Kasumi-1 (cell line): ENCODE results near the gene SPAG16.
A peak's percentile ranks its signal among the peaks of the same experiment; 100 is the strongest.
"Not testable (repeated sequence)": the region's sequence is repeated elsewhere in the genome, so short reads cannot be mapped to it uniquely, and the experiment has no call there.

Experiments used
- DNase-seq, 2 experiments: peaks; one replicate each; lab custom pipeline; 2025; lab: John Stamatoyannopoulos, UW

The SPAG16 gene

DNA sequence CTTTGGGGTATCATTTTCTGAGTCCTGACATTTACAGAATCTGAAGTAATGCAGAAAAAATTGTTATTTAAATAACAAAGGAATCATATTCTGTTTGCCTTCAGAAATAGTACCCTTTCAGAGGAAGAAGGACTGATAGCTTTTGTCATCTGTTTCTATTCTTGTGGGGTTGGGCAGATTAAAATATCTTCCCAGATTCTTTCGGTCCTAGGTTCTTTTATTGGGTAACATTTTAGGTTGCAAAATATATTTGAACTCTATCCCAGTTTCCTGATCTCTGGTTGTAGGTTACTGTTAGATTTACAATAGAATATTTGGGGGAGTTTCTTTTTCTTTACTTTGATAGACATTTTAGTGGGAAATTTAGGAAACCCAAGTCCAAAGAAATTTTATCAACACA is 550.5 kb downstream of the SPAG16 start:
- no peak for DNase-seq

DNA sequence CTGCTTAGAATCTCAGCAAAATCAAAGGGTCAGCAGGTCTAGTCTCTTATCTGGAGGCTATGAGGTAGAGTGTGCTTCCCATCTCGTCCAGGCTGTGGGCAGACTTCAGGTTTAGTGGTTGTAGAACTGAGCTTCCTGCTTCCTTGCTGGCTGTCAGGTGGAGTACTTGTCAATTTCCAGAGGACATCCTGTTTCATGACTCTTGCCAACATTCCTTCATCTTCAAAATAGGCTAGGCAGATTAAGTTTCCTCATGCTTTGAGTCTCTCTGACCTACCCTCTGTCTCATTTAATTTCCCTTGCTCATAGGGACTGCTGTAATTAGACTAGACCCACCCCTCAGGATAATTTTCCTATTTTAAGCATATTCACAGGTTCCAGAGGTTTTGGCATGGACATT is 562.6 kb downstream of the SPAG16 start:
- no peak for DNase-seq

DNA sequence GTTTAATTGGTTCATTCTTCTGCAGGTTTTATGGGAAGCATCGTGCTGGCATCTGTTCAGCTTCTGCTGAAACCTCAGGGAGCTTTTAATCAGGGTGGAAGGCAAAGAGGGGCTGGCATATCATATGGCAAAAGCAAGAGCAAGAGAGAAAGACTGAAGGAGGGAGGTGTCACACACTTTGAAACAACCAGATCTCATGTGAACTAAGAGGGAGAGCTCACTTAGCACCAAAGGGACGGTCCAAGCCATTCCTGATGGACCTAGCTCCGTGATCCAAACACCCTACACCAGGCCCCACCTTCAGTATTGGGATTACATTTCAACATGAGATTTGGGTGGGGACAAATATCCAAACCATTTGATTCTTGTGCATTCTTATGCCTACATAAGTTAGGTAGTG is 563.1 kb downstream of the SPAG16 start:
- no peak for DNase-seq

DNA sequence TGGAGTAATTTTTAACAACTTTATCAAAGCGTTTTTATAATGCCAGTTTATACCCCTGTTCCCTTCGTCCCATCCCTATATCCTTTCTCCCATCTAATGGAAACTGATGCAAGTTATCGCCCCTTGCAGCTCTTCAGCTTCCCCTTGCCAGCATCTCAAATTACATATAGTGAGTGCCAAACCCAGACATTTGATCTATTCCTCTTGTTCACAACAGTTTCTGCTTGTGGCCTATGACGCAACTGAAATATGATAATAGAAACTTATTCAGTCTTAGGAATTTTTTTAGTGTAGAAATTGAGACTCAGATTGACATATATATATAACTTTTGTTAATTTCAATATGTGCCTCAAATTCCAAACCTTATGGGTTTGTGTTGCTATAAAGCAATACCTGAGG is 564.4 kb downstream of the SPAG16 start:
- no peak for DNase-seq

DNA sequence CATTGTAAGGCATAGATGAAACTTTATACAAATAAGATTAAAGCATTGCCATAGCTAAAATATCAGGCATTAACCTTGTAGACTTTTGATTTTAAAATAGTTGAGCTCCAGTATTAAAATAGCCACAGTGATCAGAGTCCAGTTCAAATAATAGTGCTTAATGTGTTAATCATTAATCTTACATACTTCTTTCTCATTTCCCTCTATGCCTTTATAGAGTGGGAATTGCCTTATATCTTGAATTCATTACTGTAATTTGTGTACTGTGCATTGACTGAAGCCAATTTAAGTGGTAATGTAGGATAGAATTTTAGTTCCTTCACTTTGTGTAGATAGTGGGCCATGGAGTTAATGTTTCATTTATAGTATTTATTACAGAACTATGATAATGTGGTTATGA is 577.4 kb downstream of the SPAG16 start:
- no peak for DNase-seq

DNA sequence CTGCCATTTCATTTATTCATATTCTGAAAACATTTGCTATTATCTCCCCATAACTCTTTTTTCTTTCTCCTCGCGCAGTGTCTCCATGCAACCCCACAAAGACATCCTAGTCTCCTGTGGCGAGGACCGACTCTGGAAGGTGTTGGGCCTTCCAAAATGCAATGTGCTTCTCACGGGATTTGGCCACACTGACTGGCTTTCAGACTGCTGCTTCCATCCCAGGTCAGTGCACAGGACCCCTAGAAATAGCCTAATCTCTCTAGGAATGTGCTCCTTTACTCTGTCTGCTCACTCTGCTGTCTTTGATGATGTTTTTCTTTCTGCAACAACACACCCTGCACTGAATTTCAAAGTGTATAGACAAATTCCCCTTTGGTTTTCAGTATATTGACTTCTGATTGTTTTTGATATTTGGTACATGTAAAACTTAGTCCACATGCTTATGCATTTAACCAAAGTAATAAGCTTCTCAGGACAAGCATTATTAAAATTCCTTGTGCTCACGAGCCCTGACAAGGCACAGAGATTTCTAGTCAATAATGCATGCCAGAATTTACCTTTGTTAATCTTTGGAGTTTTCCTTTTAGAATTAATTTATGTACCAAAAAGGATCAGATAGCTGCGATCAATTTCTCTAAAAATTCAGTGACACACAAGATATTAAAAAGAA is 578.3 kb downstream of the SPAG16 start:
- DNase-seq: no peak

DNA sequence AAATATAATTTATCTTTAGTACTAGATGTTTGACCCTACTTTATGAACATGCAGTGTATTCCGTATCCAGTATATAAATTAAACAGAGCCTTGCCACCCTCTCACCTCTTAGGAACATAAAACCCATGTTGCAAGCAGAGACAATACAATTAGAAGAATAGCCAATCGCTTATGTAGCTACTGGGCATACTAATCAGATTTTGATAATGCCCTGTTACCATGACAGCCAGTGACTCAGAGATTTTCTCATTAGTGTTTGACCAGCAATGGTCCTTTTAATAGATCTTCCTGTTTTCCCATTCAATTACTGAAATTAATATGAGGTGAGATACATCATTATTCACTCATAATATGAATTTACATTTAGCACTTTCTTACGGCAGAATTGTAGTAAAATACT is 579.3 kb downstream of the SPAG16 start:
- no peak for DNase-seq

DNA sequence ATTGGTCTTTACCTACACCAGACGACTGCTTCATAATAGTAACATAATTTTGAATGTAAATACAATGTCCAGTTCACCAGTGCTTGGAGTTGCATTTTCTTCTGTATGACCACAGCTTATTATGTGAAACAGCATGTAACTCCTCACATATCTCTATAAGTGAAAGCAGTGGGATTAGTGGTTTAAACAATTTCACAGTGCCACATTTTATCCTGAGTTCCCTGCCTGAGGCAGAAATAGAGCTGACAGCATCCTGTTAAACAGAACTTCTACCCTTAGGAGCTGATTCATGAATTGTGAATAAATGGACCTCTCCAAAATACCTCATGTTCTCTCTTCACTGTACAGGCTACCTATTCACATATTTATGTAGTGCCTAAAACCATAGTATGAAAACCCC is 584.3 kb downstream of the SPAG16 start:
- DNase-seq: no peak

DNA sequence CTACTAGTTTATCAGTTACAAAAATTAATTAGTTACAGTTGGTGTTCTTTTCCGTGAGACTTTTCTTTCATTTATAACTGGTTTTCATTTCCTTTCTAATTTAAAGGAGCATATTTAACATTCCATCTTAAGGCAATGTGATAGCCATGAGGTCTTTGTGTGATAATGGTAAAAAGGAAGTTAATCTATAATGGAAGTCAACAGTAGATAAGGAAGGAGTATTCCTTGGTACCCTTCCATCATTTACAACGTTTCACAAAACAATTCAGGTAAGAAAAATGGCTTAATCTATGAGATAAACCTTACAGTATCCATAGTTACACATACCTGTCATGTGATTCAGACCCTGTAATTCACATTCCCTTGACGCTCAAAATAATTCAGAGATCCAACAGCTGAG is 601.2 kb downstream of the SPAG16 start:
- no peak for DNase-seq

DNA sequence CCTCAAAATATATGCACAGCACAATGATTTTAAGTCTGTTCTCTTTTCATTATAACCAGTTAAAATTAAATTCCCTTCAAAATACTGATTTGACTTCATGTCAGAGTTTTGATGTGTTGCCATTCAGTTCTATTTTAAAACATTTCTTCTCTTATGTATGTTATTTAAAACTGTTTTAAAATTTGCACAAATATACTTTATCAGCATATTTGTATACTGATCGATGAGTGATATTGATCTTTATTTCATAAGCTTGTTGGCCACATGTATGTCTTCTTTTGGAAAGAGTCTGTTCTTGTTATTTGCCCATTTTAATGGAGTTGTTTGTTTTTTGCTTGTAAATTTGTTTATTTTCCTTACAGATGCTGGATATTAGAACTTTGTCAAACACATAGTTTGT is 630.2 kb downstream of the SPAG16 start:
- no peak for DNase-seq

DNA sequence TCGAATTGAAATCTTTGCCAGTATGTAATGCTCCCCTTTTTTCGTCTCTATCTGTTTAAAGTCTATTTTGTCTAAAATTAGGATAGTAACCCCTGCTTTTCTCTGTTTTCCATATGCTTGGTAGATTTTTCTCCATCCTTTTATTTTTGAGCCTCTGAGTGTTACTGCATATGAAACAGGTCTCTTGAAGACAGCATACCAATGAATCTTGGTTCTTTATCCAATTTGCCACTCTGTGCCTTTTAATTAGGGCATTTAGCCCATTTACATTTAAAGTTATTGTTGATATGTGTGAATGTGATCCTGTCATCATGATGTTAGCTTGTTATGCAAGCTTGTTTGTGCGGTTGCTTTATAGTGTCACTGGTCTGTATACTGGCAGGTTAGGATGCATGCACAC is 635.8 kb downstream of the SPAG16 start:
- no peak for DNase-seq

DNA sequence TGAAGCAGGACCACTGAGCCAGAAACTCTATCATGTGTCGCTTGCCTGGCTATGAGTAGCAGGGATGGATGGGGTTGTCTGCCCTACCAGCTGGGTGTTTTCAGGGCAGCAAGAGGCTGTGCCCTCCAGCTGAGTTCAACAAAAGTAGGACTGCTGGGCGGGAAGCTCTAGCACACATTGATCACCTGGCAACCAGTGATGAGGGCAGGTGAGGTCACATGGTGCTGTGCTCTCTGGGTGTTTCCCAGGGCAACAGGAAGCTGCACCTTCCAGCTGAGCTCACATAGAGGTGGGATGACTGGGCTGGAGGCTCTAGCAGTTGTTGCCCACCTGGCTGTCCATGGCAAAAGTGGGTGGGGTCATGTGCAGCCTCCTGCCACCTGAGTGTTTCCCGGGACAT is 639.3 kb downstream of the SPAG16 start:
- DNase-seq: no peak

DNA sequence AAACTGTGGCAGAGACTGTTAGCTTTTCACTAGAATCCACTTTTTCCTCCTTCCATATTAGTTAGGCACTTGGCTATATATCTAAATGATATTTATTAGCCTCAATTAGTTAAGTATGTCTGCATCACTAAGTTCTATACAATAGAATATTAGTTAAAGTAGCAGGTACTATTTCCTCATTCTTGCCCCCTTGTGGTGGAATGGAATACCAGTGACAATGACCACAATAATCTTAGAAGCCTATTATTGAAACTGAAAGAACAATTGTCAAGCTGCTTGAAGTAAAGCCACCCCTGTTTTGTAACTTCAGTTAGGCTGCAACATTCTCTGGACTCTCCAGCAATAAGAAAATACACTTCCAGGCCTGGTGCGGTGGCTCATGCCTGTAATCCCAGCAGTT is 650.3 kb downstream of the SPAG16 start:
- peak; percentile 1 to 8 for DNase-seq

DNA sequence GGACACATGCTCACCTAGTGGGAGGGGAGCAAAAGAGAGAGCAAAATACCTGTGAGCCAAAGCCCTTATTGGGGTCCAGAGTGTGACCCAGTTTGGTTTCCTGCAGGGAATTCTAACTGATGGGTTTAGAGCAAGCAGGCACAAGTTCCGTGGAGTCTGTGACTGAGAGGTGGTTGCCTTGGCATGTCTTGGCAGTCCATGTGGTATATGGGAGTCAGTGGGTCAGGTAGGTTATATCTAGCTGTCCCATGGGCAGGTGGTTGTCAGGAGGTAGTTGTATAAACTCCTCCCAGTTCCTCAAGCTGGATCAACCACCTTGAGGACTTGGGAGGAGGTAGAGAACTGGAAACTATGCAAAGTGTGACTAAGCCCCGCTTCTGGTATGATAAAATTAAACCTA is 673.8 kb downstream of the SPAG16 start:
- DNase-seq: no peak

DNA sequence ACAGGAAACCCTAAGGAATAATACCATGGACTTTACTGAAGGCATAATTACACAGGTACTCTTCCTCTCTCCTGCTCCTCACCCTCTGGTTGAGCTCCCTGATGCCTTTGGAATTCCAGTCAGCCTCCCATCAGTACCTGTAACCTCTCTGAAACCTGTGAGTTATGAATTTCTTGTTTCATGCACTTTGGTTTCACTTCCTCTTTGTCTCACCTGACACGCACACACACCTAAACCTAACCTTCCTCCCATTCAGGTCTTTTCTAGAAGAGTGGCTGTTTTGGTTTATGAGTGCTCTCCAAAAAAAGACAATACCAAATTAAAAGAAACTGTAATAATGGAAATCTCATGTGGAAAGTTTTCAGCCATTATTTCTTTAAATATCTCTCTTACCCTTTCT is 675.3 kb downstream of the SPAG16 start:
- no peak for DNase-seq

DNA sequence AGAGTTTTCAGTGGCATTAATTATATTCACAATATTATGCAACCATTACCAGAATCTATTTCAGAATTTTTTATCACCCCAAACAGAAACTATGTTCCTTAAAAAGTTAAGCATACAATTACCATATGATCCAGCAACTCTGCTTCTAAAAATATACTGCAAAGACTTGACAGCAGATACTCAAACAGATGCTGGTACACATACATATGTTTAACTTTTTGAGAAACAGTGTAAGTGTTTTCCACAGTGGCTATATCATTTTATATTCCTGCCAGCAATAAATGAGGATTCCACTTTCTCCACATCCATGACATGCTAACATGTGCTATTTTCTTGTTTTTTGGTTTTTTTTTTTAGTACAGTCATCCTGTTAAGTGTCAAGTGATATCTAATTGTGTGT is 687.3 kb downstream of the SPAG16 start:
- no peak for DNase-seq

DNA sequence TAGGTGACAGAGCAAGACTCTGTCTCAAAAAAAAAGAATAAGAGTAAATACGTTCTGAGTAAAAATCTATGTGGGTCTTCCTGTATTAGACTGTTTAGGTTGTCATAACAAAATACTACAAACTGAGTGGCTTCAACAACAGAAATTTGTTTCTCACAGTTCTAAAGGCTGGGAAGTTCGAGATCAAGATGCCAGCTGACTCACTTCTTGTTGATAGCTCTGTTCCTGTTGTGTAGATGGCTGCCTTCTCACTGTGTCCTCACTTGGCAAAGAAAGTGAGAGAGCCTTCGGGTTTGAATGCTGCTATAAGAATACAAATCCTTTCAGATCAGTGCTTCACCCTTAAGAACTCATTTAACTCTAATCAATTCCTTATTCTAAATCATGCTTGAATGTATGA is 696.6 kb downstream of the SPAG16 start:
- DNase-seq: no peak

DNA sequence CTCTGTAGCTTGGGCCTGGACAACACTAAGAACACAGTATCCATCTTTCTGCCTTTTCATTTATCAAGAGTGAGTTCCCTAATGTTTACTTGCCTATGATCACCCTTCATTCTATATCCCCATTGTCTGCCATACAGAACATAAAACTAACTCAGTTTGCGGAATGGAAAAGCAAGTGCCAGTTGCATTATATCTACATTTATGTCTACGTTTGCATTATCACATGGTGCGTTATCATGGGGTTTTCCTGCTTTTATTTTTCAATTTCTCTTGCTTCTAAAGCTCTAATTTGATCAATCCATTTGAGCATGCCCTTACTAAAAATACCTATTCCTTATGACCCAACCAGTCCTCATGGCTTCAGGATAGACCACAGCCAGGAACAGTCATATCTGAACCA is 704.9 kb downstream of the SPAG16 start:
- DNase-seq: no peak

DNA sequence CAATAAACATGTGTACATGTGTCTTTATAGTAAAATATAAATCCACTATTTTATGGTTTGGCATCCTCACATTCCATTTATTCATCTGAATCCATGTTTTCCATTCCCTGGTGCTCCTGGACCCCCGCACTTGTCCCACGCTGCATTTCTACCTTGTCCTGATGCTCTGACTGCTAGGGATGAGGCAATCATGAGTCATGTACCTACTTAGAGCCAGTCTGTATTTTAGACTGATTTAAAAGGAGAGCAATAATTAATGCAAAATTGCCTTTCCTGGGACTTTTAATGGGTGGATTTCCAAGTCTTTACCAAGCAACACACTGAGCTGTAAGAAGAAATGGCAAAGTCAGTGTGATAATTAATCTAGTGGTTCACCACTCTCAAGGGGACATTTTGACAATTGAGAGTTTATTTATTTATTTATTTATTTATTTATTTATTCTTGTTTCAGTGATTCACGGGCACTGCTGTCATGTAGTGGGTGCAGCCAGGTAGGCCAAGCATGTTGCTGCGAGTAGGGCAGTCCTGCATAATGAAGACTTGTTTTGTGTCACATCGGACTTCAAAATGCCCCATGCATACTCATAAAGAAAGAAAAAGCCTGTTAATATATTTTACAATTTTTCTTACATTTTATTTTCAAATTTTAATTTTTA is 707.3 kb downstream of the SPAG16 start:
- DNase-seq: no peak

DNA sequence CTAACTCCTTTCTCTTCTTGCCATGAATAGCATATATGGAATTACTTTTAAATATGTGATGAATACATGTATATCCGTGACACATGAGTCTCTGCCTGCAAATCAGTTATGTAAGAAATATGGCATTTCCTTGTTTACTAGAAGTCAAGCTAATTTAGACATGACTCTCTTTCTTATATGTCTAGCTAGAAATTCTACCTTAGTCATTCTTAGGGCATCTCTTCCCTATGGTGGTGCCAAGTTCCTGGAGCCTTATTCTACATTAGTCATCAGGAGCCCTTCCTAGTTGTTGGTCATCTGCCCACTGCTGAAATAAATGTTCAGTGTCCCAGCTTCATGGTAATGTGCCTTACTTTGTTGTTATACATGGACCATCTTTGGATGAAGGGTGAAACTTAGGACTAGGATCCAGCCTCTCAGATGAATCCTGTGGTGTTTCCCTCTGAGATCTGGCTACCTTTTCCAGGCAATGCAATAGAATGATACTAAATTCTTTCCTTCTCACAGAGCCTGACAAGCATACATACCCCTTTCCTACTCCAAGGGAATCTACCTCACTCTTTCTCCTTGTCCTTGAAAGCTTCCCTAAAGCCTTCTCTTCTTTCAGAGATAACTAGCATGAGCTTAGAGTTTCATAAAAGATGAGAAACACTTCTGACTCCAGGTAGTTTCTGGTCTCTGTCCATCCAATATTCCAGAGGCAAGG is 711.3 kb downstream of the SPAG16 start:
- no peak for DNase-seq

DNA sequence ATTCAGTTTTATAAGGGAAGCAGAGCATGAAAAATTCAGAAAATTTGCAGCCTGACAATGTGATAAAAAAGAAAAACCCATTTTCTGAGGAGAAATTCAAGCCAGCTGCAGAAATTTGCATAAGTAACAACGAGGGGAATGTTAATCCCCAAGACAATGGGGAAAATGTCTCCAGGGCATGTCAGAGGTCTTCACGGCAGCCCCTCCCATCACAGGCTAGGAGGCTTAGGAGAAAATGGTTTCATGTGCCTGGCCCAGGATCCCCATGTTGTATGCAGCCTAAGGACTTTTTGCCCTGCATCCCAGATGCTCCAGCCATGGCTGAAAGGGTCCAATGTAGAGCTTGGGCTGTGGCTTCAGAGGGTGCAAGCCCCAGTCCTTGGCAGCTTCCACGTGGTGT is 714.7 kb downstream of the SPAG16 start:
- not testable (repeated sequence) for DNase-seq

DNA sequence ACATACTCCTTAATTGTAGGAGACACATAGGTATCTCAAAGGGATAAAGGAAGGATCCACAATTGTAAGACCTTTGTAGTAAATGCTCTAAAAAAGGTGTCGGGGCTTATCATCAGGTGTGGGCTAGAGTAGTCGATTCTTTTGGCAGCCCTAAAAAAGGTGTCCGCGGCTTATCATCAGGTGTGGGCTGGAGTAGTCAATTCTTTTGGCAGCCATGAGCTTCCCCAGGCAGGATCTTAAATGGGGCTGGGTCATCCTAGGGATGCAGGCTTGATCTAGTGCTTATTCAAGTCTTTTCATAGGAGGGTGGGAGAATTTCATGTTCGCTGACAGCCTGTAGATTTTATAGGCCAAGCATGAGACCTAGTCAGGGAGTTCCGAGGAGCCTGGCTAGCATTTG is 720.2 kb downstream of the SPAG16 start:
- DNase-seq: no peak

DNA sequence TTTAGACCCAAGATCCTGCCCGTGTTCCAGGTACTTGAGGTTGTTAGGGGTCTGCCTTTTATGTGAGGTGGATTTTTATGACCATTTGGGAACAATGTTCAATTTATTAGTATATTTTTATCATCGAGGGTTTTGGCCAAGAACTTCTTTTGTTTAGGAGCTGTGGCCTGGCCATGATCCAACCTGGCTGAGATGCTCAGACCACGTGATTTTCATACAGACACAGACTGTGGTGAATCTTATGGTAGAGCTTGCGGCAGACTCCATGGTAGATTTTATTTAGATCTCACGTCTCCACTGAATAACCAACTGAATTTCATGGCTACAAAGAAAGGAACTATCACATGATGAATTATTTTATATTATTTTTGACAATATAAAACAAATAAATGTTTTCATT is 721.1 kb downstream of the SPAG16 start:
- no peak for DNase-seq

DNA sequence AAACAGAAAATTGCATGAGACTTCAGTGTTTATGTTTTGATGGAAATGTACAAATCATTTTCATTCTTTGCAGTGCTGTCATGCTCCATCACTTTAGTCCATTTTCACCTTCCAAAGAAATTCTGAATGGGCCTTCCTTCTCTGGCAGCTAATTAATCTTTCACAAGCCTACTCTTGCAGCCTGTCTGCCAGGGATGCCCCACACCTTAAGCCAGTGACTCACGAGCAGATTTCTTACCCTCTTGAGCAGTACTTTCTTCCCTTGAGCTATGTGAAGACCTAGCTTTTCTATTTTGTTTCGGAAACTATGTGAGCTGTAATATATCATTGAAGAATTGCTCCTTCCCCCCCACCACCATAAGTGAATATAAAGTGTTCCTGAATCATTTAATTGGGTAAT is 722.3 kb downstream of the SPAG16 start:
- DNase-seq: no peak
